K562 (cell line): ENCODE data around the gene TXLNG. TPM values are rescaled to one million over a fixed set of nuclear protein-coding genes. Genes with fewer than 3 reads are reported as not detected.

Experiments used
- ATAC-seq: fragments of 200-7000 bp; cut with Tn5 transposase; 3 replicates; pipeline ENCODE4 v1.9.1; 2020; ENCODE audit warnings: moderate library complexity
- BruUV-seq: library from RNA; stranded (reverse); fragments of 400-500 nt; replicated peaks from 2 replicates; lab custom pipeline; 2021; lab: Mats Ljungman, UMichigan
- CTCF ChIA-PET: fragments of 300-600 bp; formaldehyde crosslinking; extraction: SDS; loops from one replicate; lab custom pipeline; 2021; ENCODE audit warnings: low intra/inter-chr PET ratio; lab: Yijun Ruan, JAX
- POLR2A ChIA-PET: fragments of 300-600, 350-650 bp; sonication (Branson Sonifier 250); formaldehyde crosslinking; extraction: SDS; loops from one replicate; lab custom pipeline; 2021; ENCODE audit warnings: antibody characterized with exemption, inconsistent platforms; lab: Yijun Ruan, JAX
- DNase-seq, 4 experiments: peaks; one replicate each; pipeline versions ENCODE4 v3.0.0 to v3.0.0-alpha.2; 2011 to 2018; ENCODE audit warnings: low spot score in 3 of 4, mixed read lengths in 3 of 4; ENCODE audit errors: extremely low read depth in 1 of 4
- FAIRE-seq: peaks from 2 replicates; lab custom pipeline; 2011; peaks lifted over from hg19 to GRCh38; lab: Jason Lieb, UNC
- H2AFZ ChIP-seq: 2 replicates; pipeline ENCODE4 v1.6.0; 2011; ENCODE audit warnings: low read depth, low read length, control low read depth, inconsistent platforms
- H3K27ac ChIP-seq: fragments of 200-600 bp; 3 replicates; pipeline ENCODE4 v1.8.0; 2011; ENCODE audit warnings: low read depth, mild to moderate bottlenecking, control low read depth, inconsistent platforms, low read length, moderate library complexity, mixed read lengths; ENCODE audit errors: extremely low read depth
- H3K27me3 ChIP-seq, 2 experiments: fragments of 300-600 bp in 1 of 2; 2 replicates in 1 of 2; 3 replicates in 1 of 2; pipeline versions ENCODE4 v1.6.0 to v1.8.0; 2011; ENCODE audit warnings: inconsistent platforms in 2 of 2, low read length in 2 of 2, mild to moderate bottlenecking in 1 of 2, mixed read lengths in 1 of 2, moderate library complexity in 1 of 2; ENCODE audit not compliant: control insufficient read depth in 2 of 2, insufficient read depth in 2 of 2
- H3K36me3 ChIP-seq: fragments of 300-600 bp; 3 replicates; pipeline ENCODE4 v1.8.0; 2011; ENCODE audit warnings: mild to moderate bottlenecking, low read length, inconsistent platforms; ENCODE audit not compliant: control insufficient read depth, insufficient read depth
- H3K4me1 ChIP-seq, 2 experiments: fragments of 200-600 bp in 1 of 2; replicated peaks in 1 of 2; 2 replicates in 1 of 2; 3 replicates in 1 of 2; pipeline versions ENCODE4 v1.5.1 to v1.8.0; 2011; ENCODE audit warnings: inconsistent platforms in 2 of 2, low read length in 2 of 2, mild to moderate bottlenecking in 1 of 2, mixed read lengths in 1 of 2, moderate library complexity in 1 of 2; ENCODE audit not compliant: control insufficient read depth in 2 of 2, insufficient read depth in 2 of 2
- H3K4me2 ChIP-seq: 2 replicates; pipeline ENCODE4 v1.6.1; 2011; ENCODE audit warnings: low read length, control low read depth, inconsistent platforms, mixed read lengths; ENCODE audit not compliant: insufficient read depth
- H3K4me3 ChIP-seq: fragments of 200-600 bp; sonication (generic), shearing (Covaris generic); 2 replicates; pipeline ENCODE4 v1.5.1; 2016; ENCODE audit warnings: control low read depth, inconsistent platforms
- H3K79me2 ChIP-seq: fragments of 200-600 bp; 3 replicates; pipeline ENCODE4 v1.8.0; 2011; ENCODE audit warnings: low read length, inconsistent platforms; ENCODE audit not compliant: control insufficient read depth, insufficient read depth
- H3K9ac ChIP-seq, 2 experiments: 2 replicates each; pipeline versions ENCODE4 v1.6.0 to v1.6.1; 2011; ENCODE audit warnings: low read depth in 2 of 2, low read length in 2 of 2, control low read depth in 1 of 2, inconsistent platforms in 1 of 2, mild to moderate bottlenecking in 1 of 2, mixed read lengths in 1 of 2; ENCODE audit not compliant: insufficient read depth in 1 of 2
- H3K9me1 ChIP-seq: one replicate; pipeline ENCODE4 v1.6.0; 2011; ENCODE audit warnings: inconsistent platforms, mild to moderate bottlenecking, low read length, moderate library complexity; ENCODE audit not compliant: control insufficient read depth, insufficient read depth
- H3K9me3 ChIP-seq: replicated peaks from 2 replicates; pipeline ENCODE4 v1.5.1; 2011; ENCODE audit warnings: low read depth, low read length, inconsistent platforms; ENCODE audit not compliant: control insufficient read depth, insufficient read depth
- H4K20me1 ChIP-seq: replicated peaks from 2 replicates; pipeline ENCODE4 v1.6.1; 2011; ENCODE audit warnings: low read length, inconsistent platforms, mixed read lengths; ENCODE audit not compliant: control insufficient read depth, insufficient read depth
- ARID4B ChIP-seq: sonication (generic); formaldehyde crosslinking; IDR thresholded peaks from 2 replicates; pipeline ENCODE4 v1.8.0; 2022; ENCODE audit warnings: mild to moderate bottlenecking, missing genetic modification reagents
- ARNT ChIP-seq, 2 experiments: fragments of 450-650 bp; IDR thresholded peaks; 2 replicates each; pipeline ENCODE4 v1.6.1; 2016; ENCODE audit warnings: mild to moderate bottlenecking in 1 of 2
- CEBPZ ChIP-seq: fragments of 150-350 bp; IDR thresholded peaks from 2 replicates; pipeline ENCODE4 v1.6.1; 2014; ENCODE audit warnings: low read depth, mild to moderate bottlenecking, low read length, borderline replicate concordance
- E2F3 ChIP-seq: fragments of 250-450 bp; sonication (Bioruptor Pico); IDR thresholded peaks from 2 replicates; pipeline ENCODE4 v1.4.0; 2020; ENCODE audit warnings: mild to moderate bottlenecking
- KLF16 ChIP-seq: IDR thresholded peaks from 2 replicates; pipeline ENCODE4 v1.6.1; 2016; ENCODE audit warnings: antibody characterized with exemption
- MBD1 ChIP-seq: fragments of 250-450 bp; sonication (Bioruptor Pico); IDR thresholded peaks from 2 replicates; pipeline ENCODE4 v1.8.0; 2022; ENCODE audit warnings: inconsistent platforms
- MECOM ChIP-seq: fragments of 250-450 bp; sonication (Bioruptor Pico); IDR thresholded peaks from 2 replicates; pipeline ENCODE4 v1.8.0; 2022; ENCODE audit warnings: inconsistent platforms
- PHF21A ChIP-seq: fragments of 450-650 bp; IDR thresholded peaks from 2 replicates; pipeline ENCODE4 v1.6.1; 2017; ENCODE audit warnings: low read depth, borderline replicate concordance
- RFX5 ChIP-seq: IDR thresholded peaks from 2 replicates; pipeline ENCODE4 v1.6.1; 2011; ENCODE audit warnings: low read depth, mild to moderate bottlenecking, improper control_type of control experiment, low read length
- TAF7 ChIP-seq: fragments of 450-650 bp; IDR thresholded peaks from 2 replicates; pipeline ENCODE4 v1.6.1; 2016; ENCODE audit warnings: missing genetic modification characterization, missing compliant biosample characterization
- WHSC1 ChIP-seq: IDR thresholded peaks from one replicate; pipeline ENCODE4 v1.6.1; 2012; ENCODE audit warnings: low read length, control low read depth, inconsistent platforms
- ZNF224 ChIP-seq: sonication (generic); formaldehyde crosslinking; IDR thresholded peaks from 2 replicates; pipeline ENCODE4 v1.8.0; 2022; ENCODE audit warnings: mild to moderate bottlenecking, missing genetic modification reagents
- ZNF408 ChIP-seq: fragments of 250-450 bp; sonication (Bioruptor Pico); IDR thresholded peaks from 2 replicates; pipeline ENCODE4 v1.4.0; 2020; ENCODE audit warnings: low read depth, mild to moderate bottlenecking, moderate library complexity
- ZNF76 ChIP-seq: fragments of 250-450 bp; sonication (Bioruptor Pico); IDR thresholded peaks from 2 replicates; pipeline ENCODE4 v1.4.0; 2020; ENCODE audit warnings: mild to moderate bottlenecking, moderate library complexity, borderline replicate concordance
- in situ Hi-C: fragments of 300-500 bp; cut with MboI; formaldehyde crosslinking; loops from 4 replicates; pipeline ENCODE4 v1.15.0; 2018; ENCODE audit warnings: inconsistent platforms, mixed read lengths
- intact Hi-C: fragments of 100-400 bp; cut with micrococcal nuclease; formaldehyde crosslinking; loops from 2 replicates; pipeline ENCODE4 v1.14.2; 2022
- polyA plus RNA-seq, 8 experiments: library from polyadenylated mRNA; depleted of rRNA in 4 of 8; stranded (reverse) in 5 of 8; unstranded in 3 of 8; fragments of >200 nt; fragmentation: Nextera tagmentation in 2 of 8; fragmentation: Illumina TruSeq in 1 of 8; extraction: Ambion mirVana in 2 of 8; extraction: Trizol in 1 of 8; gene quantifications; 2 replicates each; pipeline versions ENCODE4 v1.2.1 to v1.2.3, GENCODE V29; 2011 to 2014; ENCODE audit warnings: inconsistent platforms in 1 of 8, missing spikeins in 1 of 8
- total RNA-seq, 7 experiments: library from RNA; depleted of rRNA in 6 of 7; stranded (reverse); fragments of >200 nt in 6 of 7; fragmentation: Illumina TruSeq in 2 of 7; extraction: Trizol in 2 of 7; gene quantifications; 2 replicates each; pipeline versions ENCODE4 v1.2.1 to v1.2.3, GENCODE V29; 2011 to 2021; ENCODE audit warnings: low replicate concordance in 1 of 7

TXLNG gene
- total and polyA plus RNA-seq, 9 of the 15 experiments (the other 6 are each of a cell fraction or from before 2014, with no cell fraction given) = 13.1 to 47.0 (median 31.6) TPM

- ATAC-seq (no peak; the same call in 2 of the 3 replicates), FAIRE-seq (no peak), DNase-seq (no peak)
- Histone ChIP-seq H3K4me2 (no peak overlapping the region), H3K9me1 (no peaks in the 10 kb centered on the region), H3K4me3 (no peak overlapping the region), H2AFZ (no peak overlapping the region), H3K9me3 (no peaks in the 10 kb centered on the region), H3K36me3 (no peaks in the 10 kb centered on the region), H4K20me1 (no peaks in the 10 kb centered on the region), H3K27ac (no peak overlapping the region)
- no TSS peak for BruUV-seq
- in situ Hi-C loops (no loop called here), intact Hi-C loops (no loop called here)
- POLR2A ChIA-PET = no interaction called here
- CTCF ChIA-PET = no interaction called here
- TF ChIP-seq ZNF224 (CRISPR knock-in tag) (no peak), E2F3 (CRISPR knock-in tag) (no peak), PHF21A (no peak), ARID4B (CRISPR knock-in tag) (no peak), KLF16 (no peak), CEBPZ (no peak), ZNF76 (CRISPR knock-in tag) (no peak), ARNT (IDR thresholded peaks at IDR 0.05) (no peak), RFX5 (no peak), MBD1 (CRISPR knock-in tag) (no peak), WHSC1 (no peak), TAF7 (tag) (no peak), ZNF408 (CRISPR knock-in tag) (no peak), MECOM (CRISPR knock-in tag) (no peak)
- TF ChIP-seq, all 486 proteins: peak for 0
- Histone ChIP-seq H3K79me2 (no peaks in the 10 kb centered on the region), H3K4me1 (no peaks in the 10 kb centered on the region; a peak in 1 of 5 replicates), H3K9ac (no peak overlapping the region), H3K27me3 (no peaks in the 10 kb centered on the region)
Measured at GRCh38 chrX:16778993-16779392, 7.3 kb upstream of the TXLNG start.
